GM18868 (cell line): ENCODE data around the gene C1QTNF1.
"Not testable (repeated sequence)": the region's sequence is repeated elsewhere in the genome, so short reads cannot be mapped to it uniquely, and the experiment has no call there.

Source experiments
- ATAC-seq: cut with Tn5 transposase; IDR thresholded peaks from one replicate; pipeline ENCODE4 v1.9.1; 2021; ENCODE audit warnings: mild to moderate bottlenecking, moderate library complexity; ENCODE audit not compliant: unreplicated experiment

C1QTNF1 gene

DNA sequence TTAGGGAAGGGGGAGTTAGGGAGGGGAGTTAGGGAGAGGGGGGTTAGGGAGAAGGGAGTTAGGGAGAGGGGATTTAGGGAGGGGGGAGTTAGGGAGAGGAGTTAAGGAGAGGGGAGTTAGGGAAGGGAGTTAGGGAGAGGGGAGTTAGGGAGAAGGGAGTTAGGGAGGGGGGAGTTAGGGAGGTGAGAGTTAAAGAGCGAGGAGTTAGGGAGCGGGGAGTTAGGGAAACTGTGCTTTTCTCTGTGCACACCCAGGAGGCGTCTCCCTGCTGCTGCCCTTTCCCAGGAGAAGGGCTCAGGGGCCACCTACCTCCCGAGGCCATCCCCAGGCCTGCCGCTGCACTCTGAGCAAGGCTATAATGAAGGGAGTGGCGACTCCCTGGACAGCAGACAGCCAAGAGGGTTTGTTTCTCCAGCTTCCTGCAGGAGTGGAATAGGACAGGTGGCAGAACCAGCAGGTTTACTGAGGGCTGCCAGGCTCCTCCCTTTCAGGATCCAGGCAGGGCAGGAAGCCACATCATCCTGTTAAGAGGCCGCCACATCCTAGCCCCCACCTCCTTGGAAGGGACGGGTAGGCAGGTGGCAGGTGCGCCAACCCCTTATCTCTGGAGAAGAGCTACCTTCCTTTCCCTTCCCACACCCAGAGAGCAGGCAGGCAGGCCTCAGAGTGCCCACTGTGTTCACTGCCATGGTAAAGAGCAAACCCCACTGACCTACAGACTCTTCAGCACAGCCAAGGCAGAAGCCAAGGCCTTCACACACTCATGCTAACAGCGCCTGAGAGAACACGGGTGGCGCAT lies 18.7 kb upstream of the C1QTNF1 start:
- no peak for ATAC-seq

DNA sequence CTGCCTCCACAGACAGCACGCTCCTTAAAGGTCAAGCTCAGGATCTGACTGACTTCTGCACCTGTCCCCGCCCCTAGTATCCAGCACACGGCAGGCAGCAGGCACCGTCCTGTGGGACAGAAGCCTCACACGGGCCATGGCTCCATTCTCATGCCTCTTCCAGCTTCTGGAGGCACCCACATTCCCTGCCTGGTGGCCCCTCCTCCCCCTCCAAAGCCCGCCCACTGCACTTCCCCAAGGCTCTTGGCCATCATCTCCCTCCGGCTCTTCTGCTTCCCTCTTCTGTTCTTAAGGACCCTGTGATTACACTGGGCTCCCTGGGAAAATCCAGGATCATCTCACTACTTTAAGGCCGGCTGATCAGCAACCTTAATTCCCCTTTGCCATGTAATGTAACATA lies 17.9 kb upstream of the C1QTNF1 start:
- ATAC-seq, result no peak

DNA sequence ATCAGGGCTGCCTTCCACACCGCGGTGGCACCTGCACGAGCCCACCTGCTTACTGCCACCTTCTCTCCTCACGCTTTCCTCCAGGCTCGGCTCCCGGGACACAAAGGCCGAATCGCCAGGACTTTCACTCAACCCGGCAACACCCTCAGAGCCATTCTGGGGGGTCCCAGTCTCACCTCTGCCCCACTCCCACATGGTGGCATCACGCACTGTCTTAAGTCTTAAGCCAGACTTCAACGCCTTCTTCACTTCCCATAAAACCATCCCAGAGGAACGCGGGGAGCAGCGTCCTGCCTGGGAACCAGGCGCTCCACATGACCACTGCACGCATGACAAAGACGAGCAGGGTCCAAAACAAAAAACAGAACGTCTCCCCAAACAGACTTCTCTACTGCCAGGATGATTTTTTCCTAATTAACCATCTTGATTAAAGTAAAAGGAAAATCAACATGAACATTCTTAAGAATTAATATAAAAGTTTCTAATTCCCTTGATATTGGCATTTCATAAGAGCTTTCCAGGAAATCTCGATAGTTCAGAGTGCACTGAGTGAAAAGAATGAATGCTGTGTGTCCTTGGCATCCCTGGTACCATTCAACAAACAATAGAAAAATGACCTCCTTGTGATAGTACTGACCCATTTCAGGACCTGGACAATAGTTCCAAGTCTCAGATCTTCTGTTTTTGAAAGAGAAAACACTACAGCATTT lies 17.0 kb upstream of the C1QTNF1 start:
- no peak for ATAC-seq

DNA sequence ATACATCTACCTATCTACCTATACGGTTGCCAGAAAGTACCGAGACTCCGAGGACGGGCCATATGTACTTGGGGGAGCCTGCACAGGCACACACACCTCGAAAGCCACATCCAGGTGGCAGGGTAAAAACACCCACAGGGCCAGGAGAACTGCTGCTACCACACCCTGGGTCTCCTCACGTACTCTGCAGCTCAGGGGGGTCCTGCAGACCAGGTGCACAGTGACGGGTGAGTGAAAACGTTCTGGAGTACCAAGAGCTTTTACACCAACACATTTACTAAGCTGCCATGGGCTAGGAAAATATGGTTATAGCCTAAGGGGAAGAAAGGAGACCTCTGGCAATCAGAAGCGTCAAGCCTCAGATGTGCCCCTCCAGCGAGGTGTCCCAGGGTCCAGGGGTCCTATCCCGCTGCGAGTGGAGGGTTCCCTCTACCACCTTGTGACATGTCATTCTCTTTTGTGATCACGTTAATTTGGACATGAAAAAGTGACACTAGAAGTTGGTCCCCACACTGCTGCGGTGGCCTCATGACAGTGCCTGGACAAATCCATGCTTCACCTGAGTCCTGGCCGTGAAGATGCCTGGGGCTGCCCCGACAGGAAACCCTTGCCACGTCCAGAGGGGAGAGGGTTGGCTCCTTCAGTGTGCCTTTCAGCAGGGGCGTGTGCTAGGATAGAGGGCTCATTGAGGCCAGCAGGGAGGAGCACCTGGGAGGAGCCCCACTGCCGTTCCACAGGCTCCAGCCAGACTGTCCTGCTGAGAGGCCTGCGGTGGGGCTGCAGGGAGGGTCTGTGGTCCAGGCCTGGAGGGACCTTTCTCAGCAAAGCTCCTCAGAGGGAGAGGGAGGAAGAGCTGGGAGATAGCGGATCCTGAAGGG lies 16.2 kb upstream of the C1QTNF1 start:
- no peak for ATAC-seq

DNA sequence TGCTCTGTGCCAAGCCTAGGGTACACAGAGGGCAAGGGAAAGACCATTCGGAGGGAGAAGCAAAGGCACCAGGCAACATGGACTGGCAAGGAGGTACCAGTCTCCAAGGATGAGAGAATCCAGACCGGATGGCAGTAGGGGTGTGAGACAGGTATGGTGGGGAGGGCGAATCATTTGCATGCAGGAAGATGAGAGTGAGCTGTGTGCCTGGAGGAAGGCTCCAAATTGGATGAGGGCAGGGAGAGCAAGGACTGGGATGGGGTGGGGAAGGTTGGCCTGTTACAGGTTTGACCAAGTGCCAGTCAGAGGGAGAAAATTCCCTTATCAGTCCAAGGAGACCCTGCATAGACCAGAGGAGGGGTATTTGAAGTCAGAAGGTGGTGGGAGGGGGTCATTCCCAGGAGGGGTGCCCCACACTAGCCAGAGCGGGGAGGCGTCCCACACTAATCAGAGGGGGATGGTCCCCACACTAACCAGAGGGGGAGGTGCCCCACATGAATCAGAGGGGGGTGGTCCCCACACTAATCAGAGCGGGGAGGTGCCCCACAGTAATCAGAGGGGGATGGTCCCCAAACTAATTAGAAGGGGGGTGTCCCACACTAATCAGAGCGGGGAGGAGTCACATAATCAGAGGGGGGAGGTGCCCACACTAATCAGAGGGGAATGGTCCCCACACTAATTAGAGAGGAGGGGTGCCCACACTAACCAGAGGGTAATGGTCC lies 15.1 kb upstream of the C1QTNF1 start:
- no peak for ATAC-seq

DNA sequence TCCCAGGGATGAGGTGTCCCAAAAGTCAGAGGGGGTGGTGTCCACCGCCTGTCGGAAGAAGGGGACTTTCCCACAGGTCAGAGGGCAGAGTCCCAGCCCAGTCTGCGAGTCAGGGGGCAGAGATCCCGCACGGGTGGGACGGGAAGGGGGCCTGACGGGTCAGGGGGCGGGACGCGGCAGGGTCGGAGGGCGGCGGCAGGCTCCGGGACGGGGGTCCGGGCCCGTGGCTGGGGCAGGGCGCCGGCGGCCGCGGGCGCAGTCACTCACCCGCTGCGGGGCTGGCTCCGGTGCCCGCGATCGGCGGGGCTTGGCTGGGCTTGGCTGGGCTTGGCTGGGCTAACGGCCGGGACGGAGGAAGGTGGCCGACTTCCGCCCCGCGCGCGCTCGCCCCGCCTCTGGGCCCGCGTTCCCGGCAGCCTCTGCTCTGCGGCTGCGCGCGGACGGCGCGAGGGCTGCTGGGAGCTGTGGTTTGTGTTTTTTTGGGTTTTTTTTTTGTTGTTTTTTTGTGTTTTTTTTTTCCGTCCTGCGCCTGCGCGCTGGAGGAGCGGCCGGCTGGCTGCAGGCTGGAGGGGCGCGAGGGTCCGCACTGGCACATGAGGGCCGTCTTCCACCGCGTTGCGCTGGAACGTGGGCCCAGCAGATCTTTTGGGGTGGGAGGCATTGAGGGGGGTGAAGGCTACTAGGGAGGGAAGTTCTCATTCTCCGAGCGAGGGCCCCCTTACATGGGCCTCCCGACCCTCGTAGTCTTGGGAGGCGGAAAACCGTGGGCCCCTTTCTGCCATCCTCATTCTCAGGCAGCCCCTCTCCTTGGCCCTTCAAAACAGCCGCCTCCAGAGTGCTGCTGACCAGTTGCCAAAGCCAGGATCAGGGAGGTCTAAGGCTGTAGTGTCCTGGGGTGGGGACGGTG lies 14.3 kb upstream of the C1QTNF1 start, which contains the start of gene CANT1:
TSS of gene CANT1 (minus strand) at position 368 of the 907 bp plus-strand sequence. CDS start 12,142 bp downstream, outside the sequence.
- peak; percentile 88 for ATAC-seq

DNA sequence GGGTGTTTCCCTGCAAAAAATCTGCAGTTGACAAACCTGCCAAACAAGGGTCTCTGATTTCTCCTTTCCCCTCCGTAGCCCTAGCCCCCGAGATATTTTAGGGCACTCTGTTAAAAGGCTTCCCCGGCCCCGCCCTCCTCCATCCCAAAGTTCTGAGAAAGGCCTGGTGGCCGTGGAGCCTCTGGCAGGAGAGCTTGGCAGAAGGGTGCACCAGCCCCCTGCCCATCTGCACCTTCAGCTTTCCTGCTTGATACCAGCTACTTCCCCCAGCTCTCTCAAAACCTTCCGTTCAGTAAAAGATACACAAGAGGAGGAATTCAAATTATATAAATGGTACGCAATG lies 13.7 kb upstream of the C1QTNF1 start:
- ATAC-seq, result no peak

DNA sequence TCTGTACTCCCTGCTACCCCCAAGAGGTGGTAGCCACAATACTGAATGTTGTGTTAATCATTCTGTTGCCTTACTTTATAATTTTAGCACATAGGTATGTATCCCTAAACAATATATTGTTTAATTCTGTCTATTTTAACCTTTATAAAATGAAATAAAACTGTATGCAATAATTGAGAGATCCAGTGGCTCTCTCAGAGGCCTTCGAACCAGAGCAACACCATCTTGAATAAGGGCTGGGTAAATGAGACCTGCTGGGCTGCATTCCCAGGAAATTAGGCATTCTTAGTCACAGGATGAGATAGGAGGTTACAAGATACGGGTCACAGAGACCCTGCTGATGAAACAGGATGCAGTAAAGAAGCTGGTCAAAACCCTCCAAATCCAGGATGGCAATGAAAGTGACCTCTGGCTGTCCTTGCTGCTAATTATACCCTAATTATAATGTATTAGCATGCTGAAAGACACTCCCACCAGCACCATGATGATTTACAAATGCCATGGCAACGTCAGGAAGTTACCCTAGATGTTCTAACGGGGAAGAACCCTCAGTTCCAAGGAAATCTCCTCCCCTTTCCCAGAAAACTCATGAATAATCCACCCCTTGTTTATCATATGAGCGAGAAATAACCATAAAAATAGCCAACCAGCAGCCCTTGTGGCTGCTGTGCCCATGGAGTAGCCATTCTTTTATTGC lies 12.4 kb upstream of the C1QTNF1 start:
- ATAC-seq, result no peak

DNA sequence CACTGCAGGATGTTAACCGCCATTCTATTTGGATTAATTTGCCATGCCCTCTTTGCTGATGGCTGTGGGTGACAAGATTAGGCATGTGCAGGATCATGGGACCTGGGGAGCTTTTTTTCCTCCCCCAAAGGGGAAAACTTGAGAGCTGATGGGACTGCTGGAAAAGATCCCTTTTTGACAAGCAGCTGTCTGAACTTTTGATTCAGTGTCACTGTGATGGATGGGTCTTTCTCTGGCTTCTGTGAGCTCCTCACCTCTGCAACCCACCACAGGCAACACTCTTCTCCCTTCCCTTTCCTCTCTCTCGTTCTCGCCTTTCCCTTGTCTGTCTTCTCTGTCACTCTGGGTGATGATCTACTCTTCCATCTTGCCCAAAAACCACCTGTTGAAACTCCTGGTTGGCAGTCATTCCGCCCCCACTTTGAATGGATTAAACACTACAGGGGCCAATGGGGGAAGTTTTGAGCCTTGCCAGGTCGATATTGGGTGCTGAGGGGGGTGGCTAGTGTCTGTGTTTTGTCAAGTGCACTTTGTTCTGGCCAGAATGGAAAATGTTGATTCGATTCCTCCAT lies 11.3 kb upstream of the C1QTNF1 start:
- ATAC-seq, result no peak

DNA sequence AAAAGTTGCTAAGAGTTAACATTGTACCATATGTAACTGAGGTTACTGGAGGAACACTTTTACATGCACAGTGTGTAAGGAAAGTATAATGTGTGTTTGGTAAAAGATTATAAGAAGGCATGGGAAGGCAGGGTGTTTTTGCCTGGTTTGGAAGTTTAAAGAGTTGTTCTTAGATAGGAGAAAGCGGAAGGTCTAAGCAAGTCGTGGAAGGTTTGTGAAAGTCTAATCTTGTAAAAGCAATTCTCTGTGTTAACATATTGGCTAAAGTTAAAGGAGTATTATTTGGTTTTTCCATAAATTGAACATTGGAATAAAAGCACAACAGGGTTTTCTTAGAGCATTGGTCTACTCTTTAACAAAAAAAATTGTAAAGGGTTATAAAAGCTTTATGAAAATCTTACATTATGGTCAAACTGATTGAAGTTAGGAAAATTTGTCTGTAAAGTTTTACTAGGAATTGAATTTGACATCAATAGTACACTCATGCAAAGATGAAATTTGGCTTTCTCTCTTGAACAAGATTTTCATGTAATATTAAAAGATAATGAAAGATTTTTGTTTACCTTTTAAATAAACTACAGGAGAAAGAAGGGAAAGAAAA lies 9.7 kb upstream of the C1QTNF1 start:
- ATAC-seq, result no peak

DNA sequence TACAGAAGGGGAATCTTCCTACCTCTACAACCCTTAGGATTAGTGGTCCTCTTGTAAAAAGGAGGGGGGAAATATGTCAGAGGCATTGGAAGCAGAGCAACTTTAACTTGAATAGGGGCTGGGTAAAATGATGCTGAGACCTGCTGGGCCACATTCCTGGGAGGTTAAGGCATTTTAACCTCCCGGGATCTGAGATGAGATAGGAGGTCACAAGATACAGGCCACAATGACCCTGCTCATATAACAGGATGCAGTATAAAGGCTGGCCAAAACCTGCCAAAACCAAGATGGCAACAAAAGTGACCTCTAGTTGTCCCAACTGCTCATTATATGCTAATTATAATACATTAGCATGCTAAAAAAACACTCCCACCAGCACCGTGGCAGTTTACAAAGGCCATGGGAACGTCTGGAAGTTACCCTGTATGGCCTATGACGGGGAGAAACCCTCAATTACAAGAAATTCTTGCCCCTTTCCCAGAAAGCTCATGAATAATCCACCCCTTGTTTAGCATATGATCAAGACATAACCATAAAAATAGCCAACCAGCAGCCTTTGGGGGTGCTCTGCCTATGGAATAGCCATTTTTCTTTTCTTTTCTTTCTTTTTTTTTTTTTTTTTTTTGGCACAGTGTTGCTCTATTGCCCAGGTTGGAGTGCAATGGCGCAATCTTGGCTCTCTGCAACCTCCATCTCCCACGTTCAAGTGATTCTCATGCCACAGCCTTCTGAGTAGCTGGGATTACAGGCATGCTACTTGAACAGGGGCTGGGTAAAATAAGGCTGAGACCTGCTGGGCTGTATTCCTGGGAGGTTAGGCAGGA lies 6.2 kb upstream of the C1QTNF1 start:
- no peak for ATAC-seq

DNA sequence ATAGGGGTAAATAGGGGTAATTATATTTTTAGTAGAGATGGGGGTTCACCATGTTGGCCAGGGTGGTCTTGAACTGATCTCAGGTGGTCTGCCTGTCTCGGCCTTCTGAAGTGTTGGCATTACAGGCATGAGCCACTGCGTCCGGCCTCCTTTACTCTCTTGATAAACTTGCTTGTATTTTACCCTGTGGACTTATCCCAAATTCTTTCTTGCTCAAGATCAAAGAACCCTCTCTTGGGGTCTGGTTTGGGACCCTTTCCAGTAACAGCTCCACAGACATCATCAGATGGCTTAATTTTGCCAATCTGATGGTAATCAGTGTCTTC lies 5.6 kb upstream of the C1QTNF1 start:
- no peak for ATAC-seq

DNA sequence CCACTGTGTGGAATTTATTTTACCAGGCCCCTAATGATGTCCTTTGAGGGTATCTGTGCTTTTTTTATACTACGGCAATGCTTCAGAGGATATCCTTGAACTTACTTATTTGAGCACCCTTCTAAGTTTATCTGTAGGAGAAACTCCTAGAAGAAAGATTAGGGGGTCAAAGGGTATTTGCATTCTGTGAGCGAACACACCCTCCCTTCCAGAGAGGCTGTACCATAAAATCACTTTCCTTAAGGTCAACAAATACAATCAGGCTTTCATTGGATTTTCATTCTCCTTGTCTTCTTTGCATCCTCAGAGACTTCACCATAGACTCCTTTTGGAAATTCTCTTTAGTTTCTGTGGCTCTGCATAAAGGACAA lies 4.7 kb upstream of the C1QTNF1 start:
- ATAC-seq, result no peak

DNA sequence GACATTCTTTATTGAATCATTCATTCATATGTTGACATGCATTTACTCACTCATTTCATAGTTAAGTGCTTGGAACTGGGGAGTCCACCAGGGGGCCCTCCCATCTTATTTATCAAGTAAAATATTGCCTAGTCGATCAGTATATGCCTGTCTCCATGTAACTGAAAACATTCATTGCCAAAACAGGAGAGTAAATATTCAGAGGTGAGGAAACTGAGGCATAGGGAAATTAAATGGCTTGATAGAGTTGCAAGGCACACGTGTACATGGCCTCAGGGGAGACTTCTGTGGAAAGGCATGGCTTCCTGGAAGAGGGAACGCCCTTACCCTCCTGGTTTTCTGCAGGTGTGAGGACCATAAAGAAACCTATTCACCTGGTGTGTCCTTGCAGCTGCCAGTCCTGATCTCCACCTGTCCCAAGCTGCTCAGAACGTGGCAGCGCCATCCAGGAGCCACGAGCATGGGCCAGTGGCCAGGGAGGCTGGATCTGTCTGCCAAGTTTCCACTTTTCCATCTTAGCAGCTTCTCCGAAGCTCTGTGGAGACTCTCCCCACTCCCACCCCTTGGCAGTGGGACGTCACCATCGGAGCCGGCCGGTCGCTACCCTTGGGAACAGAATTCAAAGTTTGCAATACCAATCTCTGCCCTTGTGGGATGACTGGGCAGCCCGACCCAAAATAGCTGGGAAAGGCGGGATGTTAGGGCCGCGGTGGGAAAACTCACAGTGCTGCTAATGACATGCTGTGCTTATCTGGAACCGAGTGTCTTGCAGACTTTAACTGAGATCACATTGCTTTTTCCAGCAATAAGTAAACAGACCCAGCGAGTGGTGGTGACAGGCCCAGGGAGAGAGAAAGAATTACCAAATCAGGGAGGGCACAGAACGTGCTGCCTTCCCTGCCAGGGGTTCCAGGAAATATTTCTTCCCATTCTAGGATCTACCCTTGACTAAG lies 4.1 kb upstream of the C1QTNF1 start:
- no peak for ATAC-seq

DNA sequence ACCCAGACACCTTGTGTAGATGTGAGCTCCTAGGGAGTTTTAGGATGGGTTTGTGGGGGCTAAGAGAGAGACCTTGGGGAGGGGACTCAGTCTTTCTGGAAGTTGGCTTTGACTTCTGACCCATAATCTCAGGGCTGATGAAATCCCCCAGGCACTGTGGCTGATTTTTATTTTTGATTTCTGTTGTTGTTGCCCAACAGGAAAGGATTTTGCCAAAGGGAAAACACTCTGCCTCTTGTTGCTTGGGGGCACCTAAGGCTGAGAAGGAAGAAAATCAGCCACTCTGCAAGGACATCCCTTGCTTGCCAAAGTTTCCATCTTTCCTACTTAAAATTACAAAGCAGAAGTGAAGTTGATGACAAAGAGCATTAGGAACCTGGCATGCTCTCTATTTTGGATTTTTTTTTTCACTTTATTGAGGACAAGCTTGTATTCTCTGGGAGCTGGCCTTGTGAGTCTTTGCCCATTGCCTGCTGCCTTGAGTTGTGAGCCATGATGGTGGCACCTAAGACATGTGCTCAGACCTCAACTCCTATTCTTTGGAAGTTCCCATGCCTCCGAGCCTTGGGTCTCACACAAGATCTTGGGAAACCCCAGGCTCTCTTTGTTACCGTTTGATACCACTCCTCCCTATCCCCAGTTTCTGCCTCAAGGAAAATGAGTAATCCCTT lies 3.2 kb upstream of the C1QTNF1 start:
- no peak for ATAC-seq

DNA sequence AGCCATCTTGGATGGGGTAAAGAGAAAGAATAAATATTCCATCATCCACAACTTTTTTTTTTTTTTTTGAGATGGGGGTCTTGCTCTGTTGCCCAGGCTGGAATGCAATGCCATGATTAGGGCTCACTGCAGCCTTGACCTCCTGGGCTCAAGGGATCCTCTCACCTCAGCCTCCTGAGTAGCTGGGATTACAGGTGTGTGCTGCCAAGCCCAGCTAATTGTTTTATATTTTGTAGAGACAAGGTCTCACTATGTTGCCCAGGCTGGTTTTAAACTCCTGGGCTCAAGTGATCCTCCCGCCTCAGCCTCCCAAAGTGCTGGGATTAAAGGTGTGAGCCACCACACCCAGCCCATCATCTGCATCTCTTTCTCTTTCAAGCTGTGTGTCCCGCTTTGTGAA lies 2.0 kb upstream of the C1QTNF1 start:
- ATAC-seq, result not testable (repeated sequence)
